ENCODE data around the gene MAPK4. TPM values are rescaled to one million over a fixed set of nuclear protein-coding genes. Genes with fewer than 3 reads are reported as not detected.

Gene MAPK4
- total RNA-seq, 5 donors from 2014 or later (not counting 1 experiment from before 2014, with no cell fraction given) = 0.06 TPM; not detected in 4

GRCh38 chr18:50623694-50624352, 63.9 kb downstream of the MAPK4 start:
- WGBS (ENCODE audit: insufficient coverage) = 60% methylated on average over 4 of the region's 4 CpGs
- ATAC-seq (replicated peaks in 1 of 4) (no peak), DNase-seq (no peak)
- no peaks in the 10 kb centered on the region for H3K9me3 ChIP-seq
- Mint-ChIP-seq H3K36me3 (no peaks in the 10 kb centered on the region), H3K27ac (no peak overlapping the region), H3K4me1 (no peaks in the 10 kb centered on the region), H3K27me3 (peaks cover 0 to 1% of the 10 kb centered on the region in 2 donors), H3K9me3 (no peaks in the 10 kb centered on the region), H3K4me3 (no peak overlapping the region)
- ChIA-PET POLR2A (no interaction called here), CTCF (no interaction called here)
- H3K4me1 ChIP-seq (ENCODE audit: control insufficient read depth in 1 of 2, extremely low read depth in 1 of 2, insufficient read depth in 2 of 2, low read length in 2 of 2) = no peaks in the 10 kb centered on the region
- no peaks in the 10 kb centered on the region for H3K36me3 ChIP-seq (ENCODE audit: control insufficient read depth in 2 of 2, extremely low read depth in 1 of 2, insufficient read depth in 1 of 2, low read length in 1 of 2)
- no peak overlapping the region for H3K27ac ChIP-seq (ENCODE audit: low read length)
- no peaks in the 10 kb centered on the region for H3K27me3 ChIP-seq (replicated peaks in 1 of 2; ENCODE audit: control insufficient read depth in 2 of 2, extremely low read depth in 1 of 2, insufficient read depth in 2 of 2, low read length in 1 of 2)
- H3K4me3 ChIP-seq (ENCODE audit: control insufficient read depth in 1 of 2, extremely low read depth in 1 of 2, low read length in 1 of 2) = no peak overlapping the region

- CTCF ChIA-PET = no interaction called here
- H3K9me3 Mint-ChIP-seq = no peaks in the 10 kb centered on the region
- POLR2A ChIA-PET = no interaction called here
Measured at GRCh38 chr18:50624981-50625380, 65.1 kb downstream of the MAPK4 start.

GRCh38 chr18:50626317-50626716, 66.4 kb downstream of the MAPK4 start:
- H3K9me3 Mint-ChIP-seq = no peaks in the 10 kb centered on the region

More at GRCh38 chr18:50624981-50625380, 65.1 kb downstream of the MAPK4 start:
- Histone ChIP-seq H3K27me3 (replicated peaks in 1 of 2; ENCODE audit: control insufficient read depth in 2 of 2, extremely low read depth in 1 of 2, insufficient read depth in 2 of 2, low read length in 1 of 2) (peaks cover 0 to 4% of the 10 kb centered on the region in 2 experiments), H3K4me3 (ENCODE audit: control insufficient read depth in 1 of 2, extremely low read depth in 1 of 2, low read length in 1 of 2) (no peak overlapping the region), H3K36me3 (ENCODE audit: control insufficient read depth in 2 of 2, extremely low read depth in 1 of 2, insufficient read depth in 1 of 2, low read length in 1 of 2) (no peaks in the 10 kb centered on the region), H3K27ac (ENCODE audit: low read length) (no peak overlapping the region), H3K4me1 (ENCODE audit: control insufficient read depth in 1 of 2, extremely low read depth in 1 of 2, insufficient read depth in 2 of 2, low read length in 2 of 2) (no peaks in the 10 kb centered on the region), H3K9me3 (no peaks in the 10 kb centered on the region)
- H3K36me3 Mint-ChIP-seq = no peaks in the 10 kb centered on the region
- ATAC-seq (replicated peaks in 1 of 4) (no peak), DNase-seq (no peak)
- H3K27me3 Mint-ChIP-seq = peaks cover 0 to 1% of the 10 kb centered on the region in 2 donors
- no peaks in the 10 kb centered on the region for H3K4me1 Mint-ChIP-seq
- no peak overlapping the region for H3K4me3 Mint-ChIP-seq
- 89% methylated on average over 3 of the region's 3 CpGs for WGBS (ENCODE audit: insufficient coverage)
- H3K27ac Mint-ChIP-seq = no peak overlapping the region

GRCh38 chr18:50627594-50628532, 68.0 kb downstream of the MAPK4 start:
- Mint-ChIP-seq H3K36me3 (no peaks in the 10 kb centered on the region), H3K4me3 (no peak overlapping the region), H3K9me3 (no peaks in the 10 kb centered on the region), H3K4me1 (no peaks in the 10 kb centered on the region), H3K27me3 (peaks cover 0 to 1% of the 10 kb centered on the region in 2 donors), H3K27ac (no peak overlapping the region)
- POLR2A ChIA-PET = no interaction called here
- CTCF ChIA-PET = no interaction called here
- Histone ChIP-seq H3K9me3 (no peaks in the 10 kb centered on the region), H3K4me1 (ENCODE audit: control insufficient read depth in 1 of 2, extremely low read depth in 1 of 2, insufficient read depth in 2 of 2, low read length in 2 of 2) (no peaks in the 10 kb centered on the region), H3K27ac (ENCODE audit: low read length) (no peak overlapping the region), H3K36me3 (ENCODE audit: control insufficient read depth in 2 of 2, extremely low read depth in 1 of 2, insufficient read depth in 1 of 2, low read length in 1 of 2) (no peaks in the 10 kb centered on the region), H3K4me3 (ENCODE audit: control insufficient read depth in 1 of 2, extremely low read depth in 1 of 2, low read length in 1 of 2) (no peak overlapping the region), H3K27me3 (replicated peaks in 1 of 2; ENCODE audit: control insufficient read depth in 2 of 2, extremely low read depth in 1 of 2, insufficient read depth in 2 of 2, low read length in 1 of 2) (peaks cover 0 to 7% of the 10 kb centered on the region in 2 experiments)
- no peak for ATAC-seq (replicated peaks in 1 of 4)
- WGBS (ENCODE audit: insufficient coverage) = 63% methylated on average over 6 of the region's 16 CpGs
- no peak for DNase-seq

More at GRCh38 chr18:50626317-50626716, 66.4 kb downstream of the MAPK4 start:
- no peak overlapping the region for H3K4me3 Mint-ChIP-seq
- WGBS (ENCODE audit: insufficient coverage) = 88% methylated on average over 9 of the region's 10 CpGs
- Histone ChIP-seq H3K27ac (ENCODE audit: low read length) (no peak overlapping the region), H3K9me3 (no peaks in the 10 kb centered on the region), H3K4me1 (ENCODE audit: control insufficient read depth in 1 of 2, extremely low read depth in 1 of 2, insufficient read depth in 2 of 2, low read length in 2 of 2) (no peaks in the 10 kb centered on the region), H3K27me3 (replicated peaks in 1 of 2; ENCODE audit: control insufficient read depth in 2 of 2, extremely low read depth in 1 of 2, insufficient read depth in 2 of 2, low read length in 1 of 2) (peaks cover 0 to 4% of the 10 kb centered on the region in 2 experiments), H3K36me3 (ENCODE audit: control insufficient read depth in 2 of 2, extremely low read depth in 1 of 2, insufficient read depth in 1 of 2, low read length in 1 of 2) (no peaks in the 10 kb centered on the region), H3K4me3 (ENCODE audit: control insufficient read depth in 1 of 2, extremely low read depth in 1 of 2, low read length in 1 of 2) (no peak overlapping the region)
- DNase-seq (no peak), ATAC-seq (replicated peaks in 1 of 4) (no peak)
- no peaks in the 10 kb centered on the region for H3K4me1 Mint-ChIP-seq
- ChIA-PET CTCF (no interaction called here), POLR2A (no interaction called here)
- peaks cover 0 to 1% of the 10 kb centered on the region in 2 donors for H3K27me3 Mint-ChIP-seq
- H3K36me3 Mint-ChIP-seq = no peaks in the 10 kb centered on the region
- no peak overlapping the region for H3K27ac Mint-ChIP-seq

- Histone ChIP-seq H3K27me3 (replicated peaks in 1 of 2; ENCODE audit: control insufficient read depth in 2 of 2, extremely low read depth in 1 of 2, insufficient read depth in 2 of 2, low read length in 1 of 2) (peaks cover 0 to 7% of the 10 kb centered on the region in 2 experiments), H3K27ac (ENCODE audit: low read length) (no peak overlapping the region), H3K4me3 (ENCODE audit: control insufficient read depth in 1 of 2, extremely low read depth in 1 of 2, low read length in 1 of 2) (no peak overlapping the region), H3K36me3 (ENCODE audit: control insufficient read depth in 2 of 2, extremely low read depth in 1 of 2, insufficient read depth in 1 of 2, low read length in 1 of 2) (no peaks in the 10 kb centered on the region), H3K9me3 (no peaks in the 10 kb centered on the region), H3K4me1 (ENCODE audit: control insufficient read depth in 1 of 2, extremely low read depth in 1 of 2, insufficient read depth in 2 of 2, low read length in 2 of 2) (no peaks in the 10 kb centered on the region)
- Mint-ChIP-seq H3K9me3 (no peaks in the 10 kb centered on the region), H3K4me1 (no peaks in the 10 kb centered on the region), H3K27me3 (peaks cover 0 to 1% of the 10 kb centered on the region in 2 donors), H3K27ac (no peak overlapping the region), H3K4me3 (no peak overlapping the region), H3K36me3 (no peaks in the 10 kb centered on the region)
- ATAC-seq (replicated peaks in 1 of 4) (no peak), DNase-seq (no peak)
- WGBS (ENCODE audit: insufficient coverage) = no CpG with 5 or more reads among the region's 2 CpGs
- ChIA-PET POLR2A (no interaction called here), CTCF (no interaction called here)
Measured at GRCh38 chr18:50628533-50628905, 68.6 kb downstream of the MAPK4 start.

- H3K9me3 ChIP-seq = no peaks in the 10 kb centered on the region
- H3K4me1 ChIP-seq (ENCODE audit: control insufficient read depth in 1 of 2, extremely low read depth in 1 of 2, insufficient read depth in 2 of 2, low read length in 2 of 2) = no peaks in the 10 kb centered on the region
- H3K36me3 Mint-ChIP-seq = no peaks in the 10 kb centered on the region
- H3K36me3 ChIP-seq (ENCODE audit: control insufficient read depth in 2 of 2, extremely low read depth in 1 of 2, insufficient read depth in 1 of 2, low read length in 1 of 2) = no peaks in the 10 kb centered on the region
- H3K9me3 Mint-ChIP-seq = no peaks in the 10 kb centered on the region
- H3K4me3 ChIP-seq (ENCODE audit: control insufficient read depth in 1 of 2, extremely low read depth in 1 of 2, low read length in 1 of 2) = no peak overlapping the region
- H3K27me3 Mint-ChIP-seq = no peaks in the 10 kb centered on the region
- CTCF ChIA-PET = no interaction called here
- 84% methylated on average over 5 of the region's 5 CpGs for WGBS (ENCODE audit: insufficient coverage)
- H3K4me1 Mint-ChIP-seq = no peaks in the 10 kb centered on the region
- no peak for DNase-seq
- POLR2A ChIA-PET = no interaction called here
- no peak overlapping the region for H3K27ac ChIP-seq (ENCODE audit: low read length)
- no peak overlapping the region for H3K4me3 Mint-ChIP-seq
- ATAC-seq (replicated peaks in 1 of 4) = no peak
- peaks cover 0 to 7% of the 10 kb centered on the region in 2 experiments for H3K27me3 ChIP-seq (replicated peaks in 1 of 2; ENCODE audit: control insufficient read depth in 2 of 2, extremely low read depth in 1 of 2, insufficient read depth in 2 of 2, low read length in 1 of 2)
- H3K27ac Mint-ChIP-seq = no peak overlapping the region
Measured at GRCh38 chr18:50629148-50629631, 69.3 kb downstream of the MAPK4 start.
